Measurements from ENCODE around the gene CRY2. TPM values are rescaled to one million over a fixed set of nuclear protein-coding genes. Genes with fewer than 3 reads are reported as not detected.
A peak's percentile ranks its signal among the peaks of the same experiment; 100 is the strongest.

The CRY2 gene
- total and polyA plus RNA-seq, 12 donors: 14.7 to 57.4 (median 28.8) TPM

DNA sequence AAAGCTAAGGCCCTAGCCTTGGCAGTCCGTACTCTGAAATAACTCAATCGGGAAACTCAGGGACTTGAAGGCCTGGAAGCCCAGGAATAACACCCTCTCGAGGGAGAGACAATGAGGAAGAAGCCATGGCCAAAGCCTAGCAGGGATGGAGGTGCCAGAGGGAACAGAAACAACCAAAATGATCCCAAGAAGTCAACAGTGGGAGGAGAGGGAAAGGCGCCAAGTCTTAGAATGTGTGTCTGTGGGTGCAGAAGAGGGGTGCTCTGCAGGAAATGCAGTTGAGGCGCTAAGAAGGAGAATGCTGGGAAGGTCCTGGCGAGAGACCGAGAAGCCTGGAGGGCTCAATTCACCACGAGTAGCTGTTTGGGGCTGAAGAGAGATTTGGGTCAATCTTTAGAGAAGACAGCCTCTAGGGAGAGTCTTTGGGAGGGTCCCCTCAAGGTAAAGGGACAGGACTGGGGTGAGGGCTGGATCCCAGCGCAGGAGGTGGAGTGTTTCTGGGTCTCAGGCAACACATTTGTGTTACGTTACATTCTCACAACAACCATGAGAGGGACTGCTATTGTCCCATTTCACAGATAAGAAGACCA lies 37.4 kb downstream of the CRY2 start:
- no peak overlapping the region for H3K4me3 ChIP-seq
- no peaks in the 10 kb centered on the region for H3K27me3 ChIP-seq
- H3K36me3 ChIP-seq (replicated peaks in 1 of 2): peaks cover 0 to 18% of the 10 kb centered on the region in 2 donors
- 86 to 92% (median 89%) methylated on average over 10 of the region's 10 CpGs for WGBS, 4 donors
- intact Hi-C loops (cut with DNase I): no loop called here
- peak overlapping the region in 1 of 5 donors; percentile 38 for H3K27ac ChIP-seq
- no peak for TF ChIP-seq POLR2A (IDR thresholded peaks at IDR 0.05)
- TF ChIP-seq, protein P1, sequence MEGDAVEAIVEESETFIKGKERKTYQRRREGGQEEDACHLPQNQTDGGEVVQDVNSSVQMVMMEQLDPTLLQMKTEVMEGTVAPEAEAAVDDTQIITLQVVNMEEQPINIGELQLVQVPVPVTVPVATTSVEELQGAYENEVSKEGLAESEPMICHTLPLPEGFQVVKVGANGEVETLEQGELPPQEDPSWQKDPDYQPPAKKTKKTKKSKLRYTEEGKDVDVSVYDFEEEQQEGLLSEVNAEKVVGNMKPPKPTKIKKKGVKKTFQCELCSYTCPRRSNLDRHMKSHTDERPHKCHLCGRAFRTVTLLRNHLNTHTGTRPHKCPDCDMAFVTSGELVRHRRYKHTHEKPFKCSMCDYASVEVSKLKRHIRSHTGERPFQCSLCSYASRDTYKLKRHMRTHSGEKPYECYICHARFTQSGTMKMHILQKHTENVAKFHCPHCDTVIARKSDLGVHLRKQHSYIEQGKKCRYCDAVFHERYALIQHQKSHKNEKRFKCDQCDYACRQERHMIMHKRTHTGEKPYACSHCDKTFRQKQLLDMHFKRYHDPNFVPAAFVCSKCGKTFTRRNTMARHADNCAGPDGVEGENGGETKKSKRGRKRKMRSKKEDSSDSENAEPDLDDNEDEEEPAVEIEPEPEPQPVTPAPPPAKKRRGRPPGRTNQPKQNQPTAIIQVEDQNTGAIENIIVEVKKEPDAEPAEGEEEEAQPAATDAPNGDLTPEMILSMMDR (IDR thresholded peaks at IDR 0.05): no peak
- peaks cover 10 to 31% of the 10 kb centered on the region in 2 donors for H3K4me1 ChIP-seq (replicated peaks in 1 of 2)
- no peaks in the 10 kb centered on the region for H3K9me3 ChIP-seq (replicated peaks in 1 of 3)
- no peak for DNase-seq

GRCh38 chr11:45885274-45885920 lies 38.1 kb downstream of the CRY2 start, which contains the start of gene MAPK8IP1:
Gene MAPK8IP1, plus strand, starts transcription at chr11:45885651. Its CDS starts 170 bp downstream, at chr11:45885821.
- WGBS, 4 donors: 1 to 12% (median 2%) methylated on average over 7 to 72 of the region's 73 CpGs
- DNase-seq: peak; percentile 57 to 83 (median 66)
- Histone ChIP-seq H3K9me3 (replicated peaks in 1 of 3) (no peaks in the 10 kb centered on the region), H3K27ac (peak within 1 kb of the TSS in 1 of 5 donors; percentile 38), H3K27me3 (no peaks in the 10 kb centered on the region), H3K36me3 (replicated peaks in 1 of 2) (peaks cover 0 to 16% of the 10 kb centered on the region in 2 donors), H3K4me1 (replicated peaks in 1 of 2) (peaks cover 5 to 24% of the 10 kb centered on the region in 2 donors), H3K4me3 (peak within 1 kb of the TSS in 1 of 4 donors; percentile 65)
- no peak for TF ChIP-seq POLR2A (IDR thresholded peaks at IDR 0.05)
- TF ChIP-seq, protein P1 (IDR thresholded peaks at IDR 0.05): no peak
- intact Hi-C loops (cut with DNase I): no loop called here

DNA sequence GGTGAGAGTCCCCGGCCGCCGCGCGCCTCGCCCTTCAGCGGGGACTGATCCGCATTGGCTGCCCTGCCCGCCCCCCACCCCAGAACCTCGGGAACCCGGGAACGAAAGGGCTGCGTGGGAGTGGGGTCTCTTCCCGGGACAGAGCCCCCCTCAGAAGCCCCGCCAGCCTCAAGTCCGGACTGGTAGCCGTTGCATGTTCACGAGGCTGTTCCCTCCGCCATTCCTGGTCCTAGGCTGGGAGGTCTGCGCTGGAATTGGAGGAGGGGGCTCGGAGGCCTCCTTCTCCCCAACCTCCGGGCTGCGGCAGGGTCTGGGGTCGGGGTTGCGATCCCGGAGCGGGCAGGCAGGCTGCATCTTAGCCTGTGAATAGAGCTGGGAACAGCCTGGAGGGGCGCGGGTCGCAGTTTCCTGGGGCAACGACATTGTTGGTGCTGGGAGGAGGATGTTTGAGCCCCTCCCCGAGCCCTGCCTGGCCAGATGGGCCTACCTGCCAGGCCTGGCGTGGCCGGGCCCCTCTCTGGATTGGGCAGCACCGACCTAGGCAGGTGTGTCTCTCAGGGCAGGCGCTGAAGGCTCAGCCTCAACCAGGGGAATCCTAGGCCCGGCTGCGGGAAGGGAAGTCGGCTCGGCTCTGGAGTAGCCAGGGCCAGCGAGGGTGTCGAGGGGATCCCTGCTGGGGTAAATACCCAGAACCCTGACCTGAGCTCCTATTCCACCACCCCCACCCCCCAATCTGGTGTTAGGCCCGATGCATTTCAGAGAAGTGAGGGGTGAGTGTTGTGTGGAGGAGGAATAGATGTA lies 38.8 kb downstream of the CRY2 start:
- intact Hi-C loops (cut with DNase I): no loop called here
- no peaks in the 10 kb centered on the region for H3K27me3 ChIP-seq
- 20 to 33% (median 27%) methylated on average over 21 to 43 of the region's 43 CpGs for WGBS, 4 donors
- H3K27ac ChIP-seq: peak overlapping the region in 1 of 5 donors; percentile 15
- TF ChIP-seq, protein P1 (IDR thresholded peaks at IDR 0.05): no peak
- TF ChIP-seq POLR2A (IDR thresholded peaks at IDR 0.05): no peak
- H3K9me3 ChIP-seq (replicated peaks in 1 of 3): no peaks in the 10 kb centered on the region
- H3K4me1 ChIP-seq (replicated peaks in 1 of 2): peaks cover 3 to 17% of the 10 kb centered on the region in 2 donors
- H3K36me3 ChIP-seq (replicated peaks in 1 of 2): peaks cover 0 to 9% of the 10 kb centered on the region in 2 donors
- DNase-seq: no peak
- peak overlapping the region in 1 of 4 donors; percentile 65 for H3K4me3 ChIP-seq
